ENCODE data around the gene POSTN. TPM values are rescaled to one million over a fixed set of nuclear protein-coding genes. Genes with fewer than 3 reads are reported as not detected.

Gene POSTN
- total and polyA plus RNA-seq, 2 of the 8 experiments (the other 6 are each of a cell fraction or from before 2014, with no cell fraction given): 0.30 to 0.74 TPM

DNA sequence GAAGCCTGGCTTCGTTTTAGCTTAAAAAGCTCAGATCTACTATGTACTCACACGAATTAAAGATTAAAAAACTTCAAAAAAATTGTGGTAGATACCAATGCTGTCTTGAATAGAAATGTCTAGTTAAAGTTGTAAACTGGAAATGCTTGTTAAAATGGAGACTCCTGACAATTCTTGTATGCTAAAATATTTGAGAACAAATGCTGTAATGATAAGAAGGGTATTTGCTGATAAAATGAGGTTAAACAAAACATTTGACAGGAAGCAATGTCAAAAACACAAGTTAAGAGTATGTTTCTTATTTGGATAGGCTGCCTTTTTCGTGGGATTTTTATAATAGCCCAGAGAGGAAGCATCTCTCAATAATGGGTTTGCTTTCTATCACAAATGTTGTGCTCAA is 48.0 kb upstream of the POSTN start:
- H3K4me3 ChIP-seq (ENCODE audit: extremely low read depth in 1 of 4, insufficient read depth in 2 of 4, low read depth in 3 of 4, low read length in 4 of 4): no peak overlapping the region
- TF ChIP-seq, protein P1, sequence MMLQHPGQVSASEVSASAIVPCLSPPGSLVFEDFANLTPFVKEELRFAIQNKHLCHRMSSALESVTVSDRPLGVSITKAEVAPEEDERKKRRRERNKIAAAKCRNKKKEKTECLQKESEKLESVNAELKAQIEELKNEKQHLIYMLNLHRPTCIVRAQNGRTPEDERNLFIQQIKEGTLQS (IDR thresholded peaks at IDR 0.05; ENCODE audit: insufficient read depth, low read depth, low read length): no peak
- TF ChIP-seq SIN3A (conservative IDR thresholded peaks at IDR 0.05 in 1 of 2, IDR thresholded peaks at IDR 0.05 in 1 of 2; ENCODE audit: low read depth in 1 of 2, low read length in 2 of 2): no peak
- no peak for TF ChIP-seq KDM1A (IDR thresholded peaks at IDR 0.05; ENCODE audit: borderline replicate concordance, low read length)
- TF ChIP-seq ZNF274 (IDR thresholded peaks at IDR 0.05; ENCODE audit: borderline replicate concordance, extremely low read depth, low read length): no peak
- no peak for TF ChIP-seq KDM5A (IDR thresholded peaks at IDR 0.05; ENCODE audit: low read length)
- TF ChIP-seq HDAC6 (IDR thresholded peaks at IDR 0.05; ENCODE audit: low read depth, low read length): no peak

More for the DNA sequence above, 48.0 kb upstream of the POSTN start:
- H3K14ac ChIP-seq (ENCODE audit: insufficient read length): no peak overlapping the region
- no peaks in the 10 kb centered on the region; a peak in 1 of 7 replicates for H3K4me1 ChIP-seq (replicated peaks in 1 of 4; ENCODE audit: control insufficient read depth in 3 of 4, insufficient read depth in 4 of 4, low read length in 3 of 4)
- H3K79me1 ChIP-seq (ENCODE audit: low read depth, low read length): no peaks in the 10 kb centered on the region
- H3K27me3 ChIP-seq (replicated peaks in 1 of 4; ENCODE audit: control insufficient read depth in 3 of 4, extremely low read depth in 1 of 4, insufficient read depth in 3 of 4, low read length in 3 of 4): no peaks in the 10 kb centered on the region
- H3K18ac ChIP-seq (ENCODE audit: extremely low read depth, low read length): no peak overlapping the region
- no peaks in the 10 kb centered on the region for H3K23me2 ChIP-seq (ENCODE audit: low read depth, low read length)
- no peak overlapping the region for H4K5ac ChIP-seq (ENCODE audit: insufficient read length, low read depth, low read length)
- no peak overlapping the region for H2AFZ ChIP-seq (ENCODE audit: low read length)
- CTCF ChIA-PET (ENCODE audit: partially characterized antibody): interaction anchor here (0.9 kb wide), 1 partner anchor 8 kb away, joined by 3 read pairs; no protein-coding TSS in a partner anchor
- H2BK12ac ChIP-seq (ENCODE audit: low read depth, low read length): no peak overlapping the region
- no peaks in the 10 kb centered on the region for H4K20me1 ChIP-seq (replicated peaks in 1 of 2; ENCODE audit: control insufficient read depth in 1 of 2, insufficient read depth in 2 of 2, low read length in 2 of 2)
- H3K4ac ChIP-seq (replicated peaks; ENCODE audit: insufficient read length, low read depth, low read length): no peak overlapping the region
- H3K9me3 ChIP-seq (ENCODE audit: insufficient read depth in 2 of 2, low read depth in 1 of 2, low read length in 1 of 2): no peaks in the 10 kb centered on the region
- WGBS, 2 experiments (ENCODE audit: extremely low coverage in 1 of 2, insufficient coverage in 1 of 2, insufficient read length in 1 of 2, insufficient replicate concordance in 2 of 2, low coverage in 1 of 2, low lambda C conversion rate in 2 of 2, missing lambda C conversion rate in 1 of 2): 78% methylated on average over 3 of the region's 3 CpGs; no CpG with 5 or more reads in 1 of the 2 experiments
- H3K23ac ChIP-seq (ENCODE audit: insufficient read length): no peak overlapping the region
- H2BK15ac ChIP-seq (ENCODE audit: low read length): no peak overlapping the region
- H4K8ac ChIP-seq (ENCODE audit: extremely low read depth, insufficient read depth, low read length): no peak overlapping the region
- DNase-seq (ENCODE audit: low read depth in 1 of 2, low spot score in 2 of 2): no peak
- no peak overlapping the region for H2BK20ac ChIP-seq (ENCODE audit: low read length)
- POLR2A ChIA-PET (ENCODE audit: partially characterized antibody): no interaction called here
- no peak overlapping the region for H2AK5ac ChIP-seq (ENCODE audit: low read depth, low read length)
- H3K9ac ChIP-seq (replicated peaks in 1 of 4; ENCODE audit: extremely low read depth in 1 of 4, low read depth in 3 of 4, low read length in 3 of 4): no peak overlapping the region
- H4K91ac ChIP-seq (replicated peaks; ENCODE audit: insufficient read length, low read length): no peak overlapping the region
- no peak overlapping the region for H2BK120ac ChIP-seq (replicated peaks; ENCODE audit: low read depth, low read length)
- peaks cover 0 to 22% (median 6%) of the 10 kb centered on the region in 4 experiments; a peak in 5 of 8 replicates for H3K36me3 ChIP-seq (ENCODE audit: control insufficient read depth in 2 of 4, insufficient read depth in 4 of 4, low read length in 3 of 4)
- FAIRE-seq: no peak
- H3K79me2 ChIP-seq (ENCODE audit: control insufficient read depth in 1 of 2, insufficient read depth in 2 of 2, low read length in 2 of 2): no peaks in the 10 kb centered on the region
- H2BK5ac ChIP-seq (ENCODE audit: low read depth, low read length): no peak overlapping the region
- H3K56ac ChIP-seq (replicated peaks; ENCODE audit: insufficient read length, low read depth, low read length): no peak overlapping the region
- H3K4me2 ChIP-seq (ENCODE audit: insufficient read depth in 1 of 2, low read depth in 2 of 2, low read length in 2 of 2): no peak overlapping the region
- H3K27ac ChIP-seq (ENCODE audit: low read depth, low read length): no peak overlapping the region

Measured in H1 (cell line).